ENCODE measurements around the gene KLK13. TPM values are rescaled to one million over a fixed set of nuclear protein-coding genes. Genes with fewer than 3 reads are reported as not detected.

The KLK13 gene, protein sequence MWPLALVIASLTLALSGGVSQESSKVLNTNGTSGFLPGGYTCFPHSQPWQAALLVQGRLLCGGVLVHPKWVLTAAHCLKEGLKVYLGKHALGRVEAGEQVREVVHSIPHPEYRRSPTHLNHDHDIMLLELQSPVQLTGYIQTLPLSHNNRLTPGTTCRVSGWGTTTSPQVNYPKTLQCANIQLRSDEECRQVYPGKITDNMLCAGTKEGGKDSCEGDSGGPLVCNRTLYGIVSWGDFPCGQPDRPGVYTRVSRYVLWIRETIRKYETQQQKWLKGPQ
- total RNA-seq: under 1 TPM in 2 of 4 donors, not detected in 2; 0.22 to 0.73 TPM

DNA sequence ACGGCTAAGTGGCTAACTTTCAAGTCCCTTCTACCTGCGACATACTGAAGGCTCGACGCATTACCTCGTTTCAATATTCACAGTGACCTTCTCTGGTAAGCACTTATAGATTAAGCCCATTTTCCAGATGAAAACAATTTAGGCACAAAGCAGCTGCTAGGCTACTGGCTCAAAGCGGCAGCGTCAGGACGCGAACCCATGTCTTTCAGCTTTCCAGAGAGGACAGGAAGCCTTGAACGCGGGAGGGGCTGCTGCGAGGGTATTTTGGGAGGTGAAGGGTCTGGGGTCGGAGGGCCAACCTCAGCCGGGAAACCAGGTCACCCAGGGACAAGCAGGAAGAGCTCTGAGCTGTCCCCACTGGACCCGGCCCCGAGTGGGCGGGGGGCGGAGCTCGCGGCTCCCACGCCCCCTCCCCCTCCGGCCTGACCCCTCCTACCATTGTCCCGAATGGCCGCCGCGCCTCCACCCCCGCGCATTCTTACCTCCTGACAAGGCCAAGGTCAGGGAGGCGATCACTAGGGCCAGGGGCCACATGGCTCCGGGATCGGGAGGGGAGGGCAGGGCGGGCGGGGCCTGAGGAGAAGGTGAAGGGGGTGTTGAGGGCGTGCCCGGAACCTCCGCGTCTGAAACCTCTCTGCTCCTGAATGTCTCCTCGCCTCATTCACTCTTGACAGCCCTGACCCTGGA is at the start of gene KLK13:
KLK13 (minus strand) TSS at position 559 of the 687 bp plus-strand sequence; CDS start at position 534, 25 bp downstream.
- Histone ChIP-seq H3K27me3 (no peaks in the 10 kb centered on the region), H3K9me3 (no peaks in the 10 kb centered on the region), H3K4me3 (replicated peaks in 1 of 3) (no peak within 1 kb of the TSS), H3K27ac (no peak within 1 kb of the TSS), H3K36me3 (no peaks in the 10 kb centered on the region), H3K4me1 (peaks cover 4 to 7% of the 10 kb centered on the region in 2 donors)
- intact Hi-C loops (cut with DNase I): no loop called here
- 22 to 32% methylated on average over 17 to 24 of the region's 38 CpGs for WGBS, 2 donors
- peak; percentile 2 to 24 for DNase-seq
- TF ChIP-seq, protein P1, sequence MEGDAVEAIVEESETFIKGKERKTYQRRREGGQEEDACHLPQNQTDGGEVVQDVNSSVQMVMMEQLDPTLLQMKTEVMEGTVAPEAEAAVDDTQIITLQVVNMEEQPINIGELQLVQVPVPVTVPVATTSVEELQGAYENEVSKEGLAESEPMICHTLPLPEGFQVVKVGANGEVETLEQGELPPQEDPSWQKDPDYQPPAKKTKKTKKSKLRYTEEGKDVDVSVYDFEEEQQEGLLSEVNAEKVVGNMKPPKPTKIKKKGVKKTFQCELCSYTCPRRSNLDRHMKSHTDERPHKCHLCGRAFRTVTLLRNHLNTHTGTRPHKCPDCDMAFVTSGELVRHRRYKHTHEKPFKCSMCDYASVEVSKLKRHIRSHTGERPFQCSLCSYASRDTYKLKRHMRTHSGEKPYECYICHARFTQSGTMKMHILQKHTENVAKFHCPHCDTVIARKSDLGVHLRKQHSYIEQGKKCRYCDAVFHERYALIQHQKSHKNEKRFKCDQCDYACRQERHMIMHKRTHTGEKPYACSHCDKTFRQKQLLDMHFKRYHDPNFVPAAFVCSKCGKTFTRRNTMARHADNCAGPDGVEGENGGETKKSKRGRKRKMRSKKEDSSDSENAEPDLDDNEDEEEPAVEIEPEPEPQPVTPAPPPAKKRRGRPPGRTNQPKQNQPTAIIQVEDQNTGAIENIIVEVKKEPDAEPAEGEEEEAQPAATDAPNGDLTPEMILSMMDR (IDR thresholded peaks at IDR 0.05): no peak
- TF ChIP-seq POLR2A (IDR thresholded peaks at IDR 0.05): no peak

DNA sequence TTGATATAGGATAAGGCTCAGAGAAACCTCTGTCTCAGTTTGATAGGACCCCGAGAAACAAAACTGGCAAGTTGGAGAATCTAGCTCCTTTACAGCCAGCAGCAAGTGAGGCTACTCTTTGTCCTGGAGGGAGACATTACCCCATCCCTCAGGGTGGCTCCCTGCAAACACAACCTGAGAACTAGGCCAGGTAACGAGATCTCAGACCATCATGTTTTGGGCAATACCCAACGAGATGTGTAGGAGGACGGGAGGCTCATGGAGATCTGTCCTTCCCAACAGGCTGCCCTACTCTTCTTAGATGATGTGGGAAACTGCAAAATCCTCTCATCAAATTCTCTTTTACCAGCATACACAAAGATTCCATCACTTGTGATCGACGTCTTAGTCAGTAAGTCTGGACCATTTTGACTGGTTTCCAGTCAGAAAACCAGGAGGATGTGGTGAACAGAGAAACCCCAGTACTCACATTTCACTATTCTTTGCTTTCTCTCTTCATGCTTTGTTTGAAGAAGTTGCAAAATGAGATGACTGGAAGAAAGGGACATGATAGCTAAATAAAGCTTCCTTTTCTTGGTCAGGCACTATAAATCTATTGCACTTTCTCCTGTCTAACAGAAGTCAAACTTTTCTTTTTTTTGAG is 49.3 kb upstream of the KLK13 start:
- TF ChIP-seq, protein P1 (IDR thresholded peaks at IDR 0.05): no peak
- no peak for TF ChIP-seq POLR2A (IDR thresholded peaks at IDR 0.05)
- Histone ChIP-seq H3K4me1 (no peaks in the 10 kb centered on the region), H3K36me3 (no peaks in the 10 kb centered on the region), H3K27ac (no peak overlapping the region), H3K4me3 (replicated peaks in 1 of 3) (no peak overlapping the region), H3K27me3 (no peaks in the 10 kb centered on the region), H3K9me3 (no peaks in the 10 kb centered on the region)
- DNase-seq: no peak
- WGBS, 2 donors: 80 to 81% methylated on average over 6 of the region's 6 CpGs
- intact Hi-C loops (cut with DNase I): no loop called here

DNA sequence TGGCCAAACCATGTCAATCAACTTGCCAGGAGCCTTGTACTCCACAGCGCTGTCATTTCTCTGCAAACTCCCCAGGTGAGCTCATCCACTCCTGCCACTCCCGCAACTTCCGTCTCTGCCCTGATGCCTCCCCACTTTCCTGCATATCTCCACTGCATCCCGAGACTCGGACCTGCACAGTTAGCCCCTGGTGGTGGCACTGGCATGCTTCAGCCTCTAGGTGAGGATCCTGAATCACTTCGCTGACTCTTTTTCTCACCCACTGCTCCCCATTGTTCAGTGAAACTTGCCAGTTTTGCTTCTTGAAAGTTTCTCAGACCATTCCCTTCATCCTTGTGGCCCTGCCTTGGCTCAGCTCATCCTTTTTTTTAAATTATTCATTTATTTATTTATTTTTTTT is 46.7 kb upstream of the KLK13 start:
- Histone ChIP-seq H3K4me1 (peaks cover 10 to 17% of the 10 kb centered on the region in 2 donors), H3K27me3 (no peaks in the 10 kb centered on the region), H3K9me3 (no peaks in the 10 kb centered on the region), H3K36me3 (no peaks in the 10 kb centered on the region), H3K4me3 (replicated peaks in 1 of 3) (no peak overlapping the region), H3K27ac (no peak overlapping the region)
- WGBS, 2 donors: 29 to 43% methylated on average over 6 of the region's 6 CpGs
- DNase-seq: no peak
- TF ChIP-seq POLR2A (IDR thresholded peaks at IDR 0.05): no peak
- TF ChIP-seq, protein P1 (IDR thresholded peaks at IDR 0.05): no peak
- intact Hi-C loops (cut with DNase I): no loop called here

DNA sequence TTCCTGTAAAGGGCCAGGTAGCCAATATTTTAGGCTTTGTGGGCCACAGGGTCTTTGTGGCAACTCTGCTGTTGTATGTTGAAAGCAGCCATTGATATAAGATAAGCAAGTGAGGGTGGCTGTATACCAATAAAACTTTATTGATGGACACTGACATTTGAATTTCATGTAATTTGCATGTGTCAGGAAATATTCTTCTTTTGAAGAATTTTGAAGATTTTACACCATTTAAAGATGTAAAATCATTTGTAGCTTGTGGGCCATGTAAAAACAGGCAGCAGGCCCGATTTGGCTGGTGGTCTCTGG is 45.7 kb upstream of the KLK13 start:
- no peak for DNase-seq
- H3K27me3 ChIP-seq: no peaks in the 10 kb centered on the region
- H3K9me3 ChIP-seq: no peaks in the 10 kb centered on the region
- peaks cover 10 to 17% of the 10 kb centered on the region in 2 donors for H3K4me1 ChIP-seq
- intact Hi-C loops (cut with DNase I): no loop called here
- WGBS, 2 donors: 54 to 59% methylated on average over 1 of the region's 1 CpG
- no peak overlapping the region for H3K27ac ChIP-seq
- TF ChIP-seq, protein P1 (IDR thresholded peaks at IDR 0.05): no peak
- no peak for TF ChIP-seq POLR2A (IDR thresholded peaks at IDR 0.05)
- H3K4me3 ChIP-seq (replicated peaks in 1 of 3): no peak overlapping the region
- no peaks in the 10 kb centered on the region for H3K36me3 ChIP-seq

DNA sequence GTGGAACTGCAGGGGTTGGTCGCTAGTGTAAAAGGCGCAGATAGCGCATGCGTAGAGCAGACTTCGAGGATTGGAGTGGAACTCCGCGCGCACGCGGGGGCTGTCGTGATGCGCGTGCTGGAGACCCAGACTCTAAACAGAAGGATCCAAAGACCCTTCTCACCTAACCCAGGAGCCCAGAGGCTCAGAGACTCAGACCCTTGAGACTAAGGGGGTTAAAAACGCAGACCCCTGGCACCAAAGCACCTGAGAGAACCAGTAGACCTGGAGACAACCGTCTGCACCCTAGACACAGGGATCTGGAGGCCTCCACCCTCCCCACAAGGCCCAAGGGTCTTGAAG is 43.9 kb upstream of the KLK13 start:
- H3K4me3 ChIP-seq (replicated peaks in 1 of 3): peak overlapping the region in 2 of 3 donors; percentile 28 to 66
- H3K36me3 ChIP-seq: peaks cover 0 to 3% of the 10 kb centered on the region in 2 donors
- 1 to 2% methylated on average over 13 to 15 of the region's 15 CpGs for WGBS, 2 donors
- TF ChIP-seq POLR2A (IDR thresholded peaks at IDR 0.05): no peak
- TF ChIP-seq, protein P1 (IDR thresholded peaks at IDR 0.05): peak in 1 of 6 experiments; percentile 11
- DNase-seq: no peak
- no peaks in the 10 kb centered on the region for H3K27me3 ChIP-seq
- peak overlapping the region in 1 of 3 donors; percentile 4 for H3K27ac ChIP-seq
- intact Hi-C loops (cut with DNase I): loop anchor here (5.0 kb wide), 2 partner anchors 386 to 489 kb away; partner anchors contain the start of gene CLEC11A
- H3K9me3 ChIP-seq: no peaks in the 10 kb centered on the region
- H3K4me1 ChIP-seq: peaks cover 10 to 17% of the 10 kb centered on the region in 2 donors

Measured in thyroid gland (tissue), 4 donors.